K562 (cell line): Measurements from ENCODE around the gene CRX.

Experiments used
- CREB1 ChIP-seq, 2 experiments: sonication (generic) in 1 of 2; formaldehyde crosslinking in 1 of 2; IDR thresholded peaks; 2 replicates each; pipeline versions ENCODE4 v1.6.1 to v1.8.0; 2012 to 2022; ENCODE audit warnings: inconsistent platforms in 1 of 2, mild to moderate bottlenecking in 1 of 2, missing genetic modification reagents in 1 of 2, moderate library complexity in 1 of 2
- HNRNPK ChIP-seq: fragments of 200-400 bp; formaldehyde crosslinking; IDR thresholded peaks from one replicate; pipeline ENCODE4 v1.6.1; 2018; ENCODE audit warnings: mild to moderate bottlenecking, low read depth, low read length; ENCODE audit not compliant: poor library complexity, severe bottlenecking
- SIX5 ChIP-seq, 2 experiments: IDR thresholded peaks; 2 replicates each; pipeline ENCODE4 v1.6.1; 2011; ENCODE audit warnings: low read length in 2 of 2, borderline replicate concordance in 1 of 2, low read depth in 1 of 2, mild to moderate bottlenecking in 1 of 2, moderate library complexity in 1 of 2; ENCODE audit not compliant: insufficient read depth in 1 of 2
- ZNF311 ChIP-seq: fragments of 250-450 bp; sonication (Bioruptor Pico); IDR thresholded peaks from 2 replicates; pipeline ENCODE4 v1.4.0; 2020; ENCODE audit warnings: mild to moderate bottlenecking, moderate library complexity
- TF ChIP-seq, protein P1 (sequence below), 3 experiments: IDR thresholded peaks in 2 of 3; conservative IDR thresholded peaks in 1 of 3; 2 replicates each; pipeline ENCODE4 v1.5.1; 2011 to 2012; ENCODE audit warnings: low read length in 3 of 3, mild to moderate bottlenecking in 3 of 3, control low read depth in 2 of 3, improper control_type of control experiment in 1 of 3, inconsistent platforms in 1 of 3, low read depth in 1 of 3, mixed read lengths in 1 of 3, moderate library complexity in 1 of 3; ENCODE audit not compliant: insufficient read depth in 2 of 3

- TF ChIP-seq CREB1 (IDR thresholded peaks at IDR 0.05): no peak
- TF ChIP-seq CREB1 (CRISPR knock-in tag; IDR thresholded peaks at IDR 0.05): no peak
- TF ChIP-seq ZNF311 (CRISPR knock-in tag): no peak
- TF ChIP-seq SIX5 (IDR thresholded peaks at IDR 0.05; ENCODE audit: borderline replicate concordance in 1 of 2, insufficient read depth in 1 of 2, low read depth in 1 of 2, low read length in 2 of 2): no peak
- no peak for TF ChIP-seq HNRNPK
- TF ChIP-seq, protein P1, sequence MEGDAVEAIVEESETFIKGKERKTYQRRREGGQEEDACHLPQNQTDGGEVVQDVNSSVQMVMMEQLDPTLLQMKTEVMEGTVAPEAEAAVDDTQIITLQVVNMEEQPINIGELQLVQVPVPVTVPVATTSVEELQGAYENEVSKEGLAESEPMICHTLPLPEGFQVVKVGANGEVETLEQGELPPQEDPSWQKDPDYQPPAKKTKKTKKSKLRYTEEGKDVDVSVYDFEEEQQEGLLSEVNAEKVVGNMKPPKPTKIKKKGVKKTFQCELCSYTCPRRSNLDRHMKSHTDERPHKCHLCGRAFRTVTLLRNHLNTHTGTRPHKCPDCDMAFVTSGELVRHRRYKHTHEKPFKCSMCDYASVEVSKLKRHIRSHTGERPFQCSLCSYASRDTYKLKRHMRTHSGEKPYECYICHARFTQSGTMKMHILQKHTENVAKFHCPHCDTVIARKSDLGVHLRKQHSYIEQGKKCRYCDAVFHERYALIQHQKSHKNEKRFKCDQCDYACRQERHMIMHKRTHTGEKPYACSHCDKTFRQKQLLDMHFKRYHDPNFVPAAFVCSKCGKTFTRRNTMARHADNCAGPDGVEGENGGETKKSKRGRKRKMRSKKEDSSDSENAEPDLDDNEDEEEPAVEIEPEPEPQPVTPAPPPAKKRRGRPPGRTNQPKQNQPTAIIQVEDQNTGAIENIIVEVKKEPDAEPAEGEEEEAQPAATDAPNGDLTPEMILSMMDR (IDR thresholded peaks at IDR 0.05 in 2 of 3, conservative IDR thresholded peaks at IDR 0.05 in 1 of 3; ENCODE audit: insufficient read depth in 2 of 3, low read depth in 1 of 3, low read length in 3 of 3): no peak
Observed at GRCh38 chr19:47882890-47883289, 61.2 kb downstream of the CRX start.
